DMS 273 treated with DMSO at 0.1 percent for 48 hours (cell line): ENCODE results near the gene FMNL3.

Experiments used
- DNase-seq: peaks from one replicate; lab custom pipeline; 2025; lab: John Stamatoyannopoulos, UW

The FMNL3 gene

GRCh38 chr12:49649445-49649844, 57.8 kb downstream of the FMNL3 start:
- no peak for DNase-seq

- no peak for DNase-seq
Observed at GRCh38 chr12:49648712-49649003, 58.5 kb downstream of the FMNL3 start.

- no peak for DNase-seq
Observed at GRCh38 chr12:49647827-49648711, 59.1 kb downstream of the FMNL3 start.

- DNase-seq: no peak
Observed at GRCh38 chr12:49646871-49647654, 60.1 kb downstream of the FMNL3 start.

GRCh38 chr12:49646331-49646830, 60.8 kb downstream of the FMNL3 start:
- no peak for DNase-seq

- no peak for DNase-seq
Observed at GRCh38 chr12:49645146-49646039, 61.8 kb downstream of the FMNL3 start.

GRCh38 chr12:49644620-49644994, 62.6 kb downstream of the FMNL3 start:
- no peak for DNase-seq

GRCh38 chr12:49643961-49644619, 63.1 kb downstream of the FMNL3 start:
- no peak for DNase-seq

GRCh38 chr12:49643135-49643534, 64.1 kb downstream of the FMNL3 start:
- no peak for DNase-seq

GRCh38 chr12:49642370-49642802, 64.8 kb downstream of the FMNL3 start:
- DNase-seq: no peak

GRCh38 chr12:49641748-49642369, 65.3 kb downstream of the FMNL3 start:
- no peak for DNase-seq

- DNase-seq: peak; percentile 56
Observed at GRCh38 chr12:49636979-49637755, 70.0 kb downstream of the FMNL3 start.

- DNase-seq: no peak
Observed at GRCh38 chr12:49636574-49636973, 70.6 kb downstream of the FMNL3 start.

GRCh38 chr12:49635656-49636055, 71.5 kb downstream of the FMNL3 start:
- DNase-seq: no peak

- DNase-seq: no peak
Observed at GRCh38 chr12:49635036-49635435, 72.2 kb downstream of the FMNL3 start.

GRCh38 chr12:49633703-49634345, 73.4 kb downstream of the FMNL3 start:
- DNase-seq: no peak

- DNase-seq: no peak
Observed at GRCh38 chr12:49632986-49633702, 74.1 kb downstream of the FMNL3 start.

- no peak for DNase-seq
Observed at GRCh38 chr12:49632401-49632800, 74.8 kb downstream of the FMNL3 start.

GRCh38 chr12:49631336-49631907, 75.8 kb downstream of the FMNL3 start:
- DNase-seq: no peak
